ENCODE results near the gene AP3S2. TPM values are rescaled to one million over a fixed set of nuclear protein-coding genes. Genes with fewer than 3 reads are reported as not detected.

AP3S2 gene
- total and polyA plus RNA-seq, 2 of the 13 experiments (the other 11 are each of a cell fraction or from before 2014, with no cell fraction given) = 17.6 to 44.4 TPM

DNA sequence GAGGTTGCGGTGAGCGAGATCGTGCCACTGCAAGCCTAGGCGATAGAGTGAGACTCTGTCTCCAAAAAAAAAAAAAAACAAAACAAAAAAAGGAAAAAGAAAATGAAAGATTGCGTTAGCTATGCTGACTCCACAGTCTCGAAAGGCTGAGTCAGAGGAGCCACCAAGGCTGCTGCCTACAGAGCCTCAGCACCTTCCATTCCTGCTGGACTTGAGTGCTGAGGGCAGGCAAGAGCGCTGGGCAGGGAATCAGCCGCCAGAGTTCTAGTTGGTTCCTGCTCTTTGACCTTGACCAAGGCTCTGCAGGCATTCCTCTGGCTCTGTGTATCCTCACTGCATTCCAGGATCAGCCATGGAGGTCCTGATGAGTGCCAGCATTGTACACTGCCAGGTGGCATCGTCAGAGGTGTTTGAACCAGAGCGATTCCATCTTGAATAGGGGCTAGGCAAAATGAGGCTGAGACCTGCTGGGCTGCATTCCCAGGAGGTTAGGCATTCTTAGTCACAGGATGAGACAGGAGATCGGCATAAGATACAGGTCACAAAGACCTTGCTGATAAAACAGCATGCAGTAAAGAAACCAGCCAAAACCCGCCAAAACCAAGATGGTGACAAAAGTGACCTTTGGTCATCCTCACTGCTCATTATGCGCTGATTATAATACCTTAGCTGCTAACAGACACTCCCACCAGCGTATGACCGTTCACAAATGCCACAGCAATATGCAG is 111.7 kb downstream of the AP3S2 start (continued):
- TF ChIP-seq HNF4G (IDR thresholded peaks at IDR 0.05; ENCODE audit: borderline replicate concordance, low read depth, low read length) (no peak), HNF4G (CRISPR knock-in tag; IDR thresholded peaks at IDR 0.05; ENCODE audit: borderline replicate concordance, low read depth) (no peak), ZSCAN30 (CRISPR knock-in tag; IDR thresholded peaks at IDR 0.05) (no peak), FOXA1 (IDR thresholded peaks at IDR 0.05) (no peak), FOXA1 (CRISPR knock-in tag; IDR thresholded peaks at IDR 0.05) (peak; percentile 35; the same call in 1 of the 2 replicates), ERF (CRISPR knock-in tag; IDR thresholded peaks at IDR 0.05) (no peak), MAFF (IDR thresholded peaks at IDR 0.05; ENCODE audit: low read depth, low read length) (peak; percentile 59), THAP11 (CRISPR knock-in tag; IDR thresholded peaks at IDR 0.05) (no peak), RAD21 (CRISPR knock-in tag; IDR thresholded peaks at IDR 0.05) (no peak), ZNF766 (CRISPR knock-in tag; IDR thresholded peaks at IDR 0.05; ENCODE audit: borderline replicate concordance) (no peak), ZNF660 (CRISPR knock-in tag; IDR thresholded peaks at IDR 0.05; ENCODE audit: borderline replicate concordance, low read depth) (no peak), SPEN (CRISPR knock-in tag; IDR thresholded peaks at IDR 0.05; ENCODE audit: low read depth) (peak; percentile 25; the same call in 1 of the 2 replicates)
- TF ChIP-seq, protein P1, sequence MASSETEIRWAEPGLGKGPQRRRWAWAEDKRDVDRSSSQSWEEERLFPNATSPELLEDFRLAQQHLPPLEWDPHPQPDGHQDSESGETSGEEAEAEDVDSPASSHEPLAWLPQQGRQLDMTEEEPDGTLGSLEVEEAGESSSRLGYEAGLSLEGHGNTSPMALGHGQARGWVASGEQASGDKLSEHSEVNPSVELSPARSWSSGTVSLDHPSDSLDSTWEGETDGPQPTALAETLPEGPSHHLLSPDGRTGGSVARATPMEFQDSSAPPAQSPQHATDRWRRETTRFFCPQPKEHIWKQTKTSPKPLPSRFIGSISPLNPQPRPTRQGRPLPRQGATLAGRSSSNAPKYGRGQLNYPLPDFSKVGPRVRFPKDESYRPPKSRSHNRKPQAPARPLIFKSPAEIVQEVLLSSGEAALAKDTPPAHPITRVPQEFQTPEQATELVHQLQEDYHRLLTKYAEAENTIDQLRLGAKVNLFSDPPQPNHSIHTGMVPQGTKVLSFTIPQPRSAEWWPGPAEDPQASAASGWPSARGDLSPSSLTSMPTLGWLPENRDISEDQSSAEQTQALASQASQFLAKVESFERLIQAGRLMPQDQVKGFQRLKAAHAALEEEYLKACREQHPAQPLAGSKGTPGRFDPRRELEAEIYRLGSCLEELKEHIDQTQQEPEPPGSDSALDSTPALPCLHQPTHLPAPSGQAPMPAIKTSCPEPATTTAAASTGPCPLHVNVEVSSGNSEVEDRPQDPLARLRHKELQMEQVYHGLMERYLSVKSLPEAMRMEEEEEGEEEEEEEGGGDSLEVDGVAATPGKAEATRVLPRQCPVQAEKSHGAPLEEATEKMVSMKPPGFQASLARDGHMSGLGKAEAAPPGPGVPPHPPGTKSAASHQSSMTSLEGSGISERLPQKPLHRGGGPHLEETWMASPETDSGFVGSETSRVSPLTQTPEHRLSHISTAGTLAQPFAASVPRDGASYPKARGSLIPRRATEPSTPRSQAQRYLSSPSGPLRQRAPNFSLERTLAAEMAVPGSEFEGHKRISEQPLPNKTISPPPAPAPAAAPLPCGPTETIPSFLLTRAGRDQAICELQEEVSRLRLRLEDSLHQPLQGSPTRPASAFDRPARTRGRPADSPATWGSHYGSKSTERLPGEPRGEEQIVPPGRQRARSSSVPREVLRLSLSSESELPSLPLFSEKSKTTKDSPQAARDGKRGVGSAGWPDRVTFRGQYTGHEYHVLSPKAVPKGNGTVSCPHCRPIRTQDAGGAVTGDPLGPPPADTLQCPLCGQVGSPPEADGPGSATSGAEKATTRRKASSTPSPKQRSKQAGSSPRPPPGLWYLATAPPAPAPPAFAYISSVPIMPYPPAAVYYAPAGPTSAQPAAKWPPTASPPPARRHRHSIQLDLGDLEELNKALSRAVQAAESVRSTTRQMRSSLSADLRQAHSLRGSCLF (CRISPR knock-in tag; IDR thresholded peaks at IDR 0.05; ENCODE audit: borderline replicate concordance) = no peak
- TF ChIP-seq, protein P2, sequence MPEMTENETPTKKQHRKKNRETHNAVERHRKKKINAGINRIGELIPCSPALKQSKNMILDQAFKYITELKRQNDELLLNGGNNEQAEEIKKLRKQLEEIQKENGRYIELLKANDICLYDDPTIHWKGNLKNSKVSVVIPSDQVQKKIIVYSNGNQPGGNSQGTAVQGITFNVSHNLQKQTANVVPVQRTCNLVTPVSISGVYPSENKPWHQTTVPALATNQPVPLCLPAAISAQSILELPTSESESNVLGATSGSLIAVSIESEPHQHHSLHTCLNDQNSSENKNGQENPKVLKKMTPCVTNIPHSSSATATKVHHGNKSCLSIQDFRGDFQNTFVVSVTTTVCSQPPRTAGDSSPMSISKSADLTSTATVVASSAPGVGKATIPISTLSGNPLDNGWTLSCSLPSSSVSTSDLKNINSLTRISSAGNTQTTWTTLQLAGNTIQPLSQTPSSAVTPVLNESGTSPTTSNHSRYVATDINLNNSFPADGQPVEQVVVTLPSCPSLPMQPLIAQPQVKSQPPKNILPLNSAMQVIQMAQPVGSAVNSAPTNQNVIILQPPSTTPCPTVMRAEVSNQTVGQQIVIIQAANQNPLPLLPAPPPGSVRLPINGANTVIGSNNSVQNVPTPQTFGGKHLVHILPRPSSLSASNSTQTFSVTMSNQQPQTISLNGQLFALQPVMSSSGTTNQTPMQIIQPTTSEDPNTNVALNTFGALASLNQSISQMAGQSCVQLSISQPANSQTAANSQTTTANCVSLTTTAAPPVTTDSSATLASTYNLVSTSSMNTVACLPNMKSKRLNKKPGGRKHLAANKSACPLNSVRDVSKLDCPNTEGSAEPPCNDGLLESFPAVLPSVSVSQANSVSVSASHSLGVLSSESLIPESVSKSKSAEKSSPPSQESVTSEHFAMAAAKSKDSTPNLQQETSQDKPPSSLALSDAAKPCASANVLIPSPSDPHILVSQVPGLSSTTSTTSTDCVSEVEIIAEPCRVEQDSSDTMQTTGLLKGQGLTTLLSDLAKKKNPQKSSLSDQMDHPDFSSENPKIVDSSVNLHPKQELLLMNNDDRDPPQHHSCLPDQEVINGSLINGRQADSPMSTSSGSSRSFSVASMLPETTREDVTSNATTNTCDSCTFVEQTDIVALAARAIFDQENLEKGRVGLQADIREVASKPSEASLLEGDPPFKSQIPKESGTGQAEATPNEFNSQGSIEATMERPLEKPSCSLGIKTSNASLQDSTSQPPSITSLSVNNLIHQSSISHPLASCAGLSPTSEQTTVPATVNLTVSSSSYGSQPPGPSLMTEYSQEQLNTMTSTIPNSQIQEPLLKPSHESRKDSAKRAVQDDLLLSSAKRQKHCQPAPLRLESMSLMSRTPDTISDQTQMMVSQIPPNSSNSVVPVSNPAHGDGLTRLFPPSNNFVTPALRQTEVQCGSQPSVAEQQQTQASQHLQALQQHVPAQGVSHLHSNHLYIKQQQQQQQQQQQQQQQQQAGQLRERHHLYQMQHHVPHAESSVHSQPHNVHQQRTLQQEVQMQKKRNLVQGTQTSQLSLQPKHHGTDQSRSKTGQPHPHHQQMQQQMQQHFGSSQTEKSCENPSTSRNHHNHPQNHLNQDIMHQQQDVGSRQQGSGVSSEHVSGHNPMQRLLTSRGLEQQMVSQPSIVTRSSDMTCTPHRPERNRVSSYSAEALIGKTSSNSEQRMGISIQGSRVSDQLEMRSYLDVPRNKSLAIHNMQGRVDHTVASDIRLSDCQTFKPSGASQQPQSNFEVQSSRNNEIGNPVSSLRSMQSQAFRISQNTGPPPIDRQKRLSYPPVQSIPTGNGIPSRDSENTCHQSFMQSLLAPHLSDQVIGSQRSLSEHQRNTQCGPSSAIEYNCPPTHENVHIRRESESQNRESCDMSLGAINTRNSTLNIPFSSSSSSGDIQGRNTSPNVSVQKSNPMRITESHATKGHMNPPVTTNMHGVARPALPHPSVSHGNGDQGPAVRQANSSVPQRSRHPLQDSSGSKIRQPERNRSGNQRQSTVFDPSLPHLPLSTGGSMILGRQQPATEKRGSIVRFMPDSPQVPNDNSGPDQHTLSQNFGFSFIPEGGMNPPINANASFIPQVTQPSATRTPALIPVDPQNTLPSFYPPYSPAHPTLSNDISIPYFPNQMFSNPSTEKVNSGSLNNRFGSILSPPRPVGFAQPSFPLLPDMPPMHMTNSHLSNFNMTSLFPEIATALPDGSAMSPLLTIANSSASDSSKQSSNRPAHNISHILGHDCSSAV (CRISPR knock-in tag; IDR thresholded peaks at IDR 0.05; ENCODE audit: borderline replicate concordance) = no peak
- TF ChIP-seq, protein P3, sequence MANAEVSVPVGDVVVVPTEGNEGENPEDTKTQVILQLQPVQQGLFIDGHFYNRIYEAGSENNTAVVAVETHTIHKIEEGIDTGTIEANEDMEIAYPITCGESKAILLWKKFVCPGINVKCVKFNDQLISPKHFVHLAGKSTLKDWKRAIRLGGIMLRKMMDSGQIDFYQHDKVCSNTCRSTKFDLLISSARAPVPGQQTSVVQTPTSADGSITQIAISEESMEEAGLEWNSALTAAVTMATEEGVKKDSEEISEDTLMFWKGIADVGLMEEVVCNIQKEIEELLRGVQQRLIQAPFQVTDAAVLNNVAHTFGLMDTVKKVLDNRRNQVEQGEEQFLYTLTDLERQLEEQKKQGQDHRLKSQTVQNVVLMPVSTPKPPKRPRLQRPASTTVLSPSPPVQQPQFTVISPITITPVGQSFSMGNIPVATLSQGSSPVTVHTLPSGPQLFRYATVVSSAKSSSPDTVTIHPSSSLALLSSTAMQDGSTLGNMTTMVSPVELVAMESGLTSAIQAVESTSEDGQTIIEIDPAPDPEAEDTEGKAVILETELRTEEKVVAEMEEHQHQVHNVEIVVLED (CRISPR knock-in tag; IDR thresholded peaks at IDR 0.05; ENCODE audit: borderline replicate concordance) = no peak

Data from HepG2 (cell line).